Heart left ventricle (tissue), 13 donors: ENCODE measurements around the gene NDFIP2.

Experiments used
- CTCF ChIP-seq, 12 donors: fragments of 200-600 bp; sonication (generic) in 4 of 12; IDR thresholded peaks; one replicate each; pipeline versions ENCODE4 v1.5.0 to v1.8.0; 2018 to 2022; ENCODE audit warnings: antibody characterized with exemption in 12 of 12, mild to moderate bottlenecking in 5 of 12
- POLR2A ChIP-seq, 2 donors: fragments of 450-650 bp; IDR thresholded peaks; one replicate each; pipeline ENCODE4 v1.6.1; 2017; ENCODE audit warnings: antibody characterized with exemption in 2 of 2, mild to moderate bottlenecking in 2 of 2, moderate library complexity in 2 of 2
- donor health status: ischemic (EF 13 %, LVEDD 7.1; RV severe dilation, severe dysfunction).
- donor health status: DM: no; HTN: yes; CAD: no.
- donor health status: DM: no; HTN: no; CAD: no.
- donor health status: ischemic (EF 25% LVEDD 6.9; RV normal size, moderate dysfunction).
- donor health status: ischemic (EF 25% LVEDD 5.7; RV mildly dilated, moderate dysfunction).
- donor health status: ischemic (EF 35%, LVEDD 5.7; RV mildly dilated, moderate dysfunction).
- donor health status: nonischemic (EF 11% LVEDD 7.7; RV severe dilation, severe dysfunction).
- donor health status: DM: yes; HTN: yes; CAD: no.
- donor health status: PGD.
- donor health status: ischemic (EF 29% LVEDD 5.4; RV normal size, mild dysfunction).
- donor health status: nonischemic (EF 23%, LVEDD 6.1; RV moderate dilation, normal function).

GRCh38 chr13:79540504-79540903, 59.5 kb downstream of the NDFIP2 start:
- TF ChIP-seq CTCF (IDR thresholded peaks at IDR 0.05) (no peak), POLR2A (IDR thresholded peaks at IDR 0.05) (no peak)
